ENCODE measurements around the gene COG5. TPM values are rescaled to one million over a fixed set of nuclear protein-coding genes. Genes with fewer than 3 reads are reported as not detected.

Gene COG5
- total and polyA plus RNA-seq, 9 of the 15 experiments (the other 6 are each of a cell fraction or from before 2014, with no cell fraction given) = 15.3 to 75.1 (median 56.4) TPM

DNA sequence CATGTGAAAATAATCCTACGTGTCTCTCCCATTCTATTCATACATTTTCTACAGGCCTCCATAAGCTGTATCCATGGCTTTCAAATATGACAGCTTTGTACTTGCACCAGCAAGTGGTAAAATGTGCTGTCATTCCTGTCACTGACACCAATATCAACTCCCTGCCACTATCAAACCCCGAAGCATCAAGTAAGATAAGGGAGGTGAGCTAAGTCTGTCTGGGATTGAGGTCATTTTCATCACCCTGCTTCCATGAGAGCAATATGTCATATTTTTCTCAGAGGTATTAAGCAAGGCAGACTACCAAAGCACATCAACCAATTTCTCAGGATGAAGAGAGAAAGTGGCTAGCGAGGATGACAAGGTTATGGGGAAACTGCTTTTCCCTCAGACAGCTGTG, 82.8 kb downstream of the COG5 start (continued):
- TF ChIP-seq ATF6 (CRISPR knock-in tag; IDR thresholded peaks at IDR 0.05) = no peak
- TF ChIP-seq BHLHE40 (IDR thresholded peaks at IDR 0.05; ENCODE audit: low read length) = no peak
- no peak for TF ChIP-seq GATAD2B (IDR thresholded peaks at IDR 0.05; ENCODE audit: borderline replicate concordance)
- no peak for TF ChIP-seq CREB3L1 (IDR thresholded peaks at IDR 0.05; ENCODE audit: borderline replicate concordance, low read depth)
- no peak for TF ChIP-seq ATF1 (CRISPR knock-in tag; IDR thresholded peaks at IDR 0.05)
- no peak for TF ChIP-seq ATF1 (tag; IDR thresholded peaks at IDR 0.05)
- TF ChIP-seq DPF2 (IDR thresholded peaks at IDR 0.05) = peak; percentile 63
- no peak for TF ChIP-seq KAT7 (CRISPR knock-in tag; IDR thresholded peaks at IDR 0.05; ENCODE audit: borderline replicate concordance)
- TF ChIP-seq, protein P1, sequence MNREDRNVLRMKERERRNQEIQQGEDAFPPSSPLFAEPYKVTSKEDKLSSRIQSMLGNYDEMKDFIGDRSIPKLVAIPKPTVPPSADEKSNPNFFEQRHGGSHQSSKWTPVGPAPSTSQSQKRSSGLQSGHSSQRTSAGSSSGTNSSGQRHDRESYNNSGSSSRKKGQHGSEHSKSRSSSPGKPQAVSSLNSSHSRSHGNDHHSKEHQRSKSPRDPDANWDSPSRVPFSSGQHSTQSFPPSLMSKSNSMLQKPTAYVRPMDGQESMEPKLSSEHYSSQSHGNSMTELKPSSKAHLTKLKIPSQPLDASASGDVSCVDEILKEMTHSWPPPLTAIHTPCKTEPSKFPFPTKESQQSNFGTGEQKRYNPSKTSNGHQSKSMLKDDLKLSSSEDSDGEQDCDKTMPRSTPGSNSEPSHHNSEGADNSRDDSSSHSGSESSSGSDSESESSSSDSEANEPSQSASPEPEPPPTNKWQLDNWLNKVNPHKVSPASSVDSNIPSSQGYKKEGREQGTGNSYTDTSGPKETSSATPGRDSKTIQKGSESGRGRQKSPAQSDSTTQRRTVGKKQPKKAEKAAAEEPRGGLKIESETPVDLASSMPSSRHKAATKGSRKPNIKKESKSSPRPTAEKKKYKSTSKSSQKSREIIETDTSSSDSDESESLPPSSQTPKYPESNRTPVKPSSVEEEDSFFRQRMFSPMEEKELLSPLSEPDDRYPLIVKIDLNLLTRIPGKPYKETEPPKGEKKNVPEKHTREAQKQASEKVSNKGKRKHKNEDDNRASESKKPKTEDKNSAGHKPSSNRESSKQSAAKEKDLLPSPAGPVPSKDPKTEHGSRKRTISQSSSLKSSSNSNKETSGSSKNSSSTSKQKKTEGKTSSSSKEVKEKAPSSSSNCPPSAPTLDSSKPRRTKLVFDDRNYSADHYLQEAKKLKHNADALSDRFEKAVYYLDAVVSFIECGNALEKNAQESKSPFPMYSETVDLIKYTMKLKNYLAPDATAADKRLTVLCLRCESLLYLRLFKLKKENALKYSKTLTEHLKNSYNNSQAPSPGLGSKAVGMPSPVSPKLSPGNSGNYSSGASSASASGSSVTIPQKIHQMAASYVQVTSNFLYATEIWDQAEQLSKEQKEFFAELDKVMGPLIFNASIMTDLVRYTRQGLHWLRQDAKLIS (CRISPR knock-in tag; IDR thresholded peaks at IDR 0.05) = no peak
- TF ChIP-seq, protein P2, sequence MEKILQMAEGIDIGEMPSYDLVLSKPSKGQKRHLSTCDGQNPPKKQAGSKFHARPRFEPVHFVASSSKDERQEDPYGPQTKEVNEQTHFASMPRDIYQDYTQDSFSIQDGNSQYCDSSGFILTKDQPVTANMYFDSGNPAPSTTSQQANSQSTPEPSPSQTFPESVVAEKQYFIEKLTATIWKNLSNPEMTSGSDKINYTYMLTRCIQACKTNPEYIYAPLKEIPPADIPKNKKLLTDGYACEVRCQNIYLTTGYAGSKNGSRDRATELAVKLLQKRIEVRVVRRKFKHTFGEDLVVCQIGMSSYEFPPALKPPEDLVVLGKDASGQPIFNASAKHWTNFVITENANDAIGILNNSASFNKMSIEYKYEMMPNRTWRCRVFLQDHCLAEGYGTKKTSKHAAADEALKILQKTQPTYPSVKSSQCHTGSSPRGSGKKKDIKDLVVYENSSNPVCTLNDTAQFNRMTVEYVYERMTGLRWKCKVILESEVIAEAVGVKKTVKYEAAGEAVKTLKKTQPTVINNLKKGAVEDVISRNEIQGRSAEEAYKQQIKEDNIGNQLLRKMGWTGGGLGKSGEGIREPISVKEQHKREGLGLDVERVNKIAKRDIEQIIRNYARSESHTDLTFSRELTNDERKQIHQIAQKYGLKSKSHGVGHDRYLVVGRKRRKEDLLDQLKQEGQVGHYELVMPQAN (IDR thresholded peaks at IDR 0.05; ENCODE audit: borderline replicate concordance) = no peak
- TF ChIP-seq TAF7 (tag; IDR thresholded peaks at IDR 0.05) = no peak
- TF ChIP-seq ZNF12 (CRISPR knock-in tag; IDR thresholded peaks at IDR 0.05) = no peak
- no peak for TF ChIP-seq ETV6 (IDR thresholded peaks at IDR 0.05; ENCODE audit: borderline replicate concordance in 1 of 2, low read depth in 2 of 2, low read length in 1 of 2)
- no peak for TF ChIP-seq ETV6 (CRISPR knock-in tag; IDR thresholded peaks at IDR 0.05; ENCODE audit: borderline replicate concordance)
- TF ChIP-seq ZNF778 (CRISPR knock-in tag; IDR thresholded peaks at IDR 0.05) = no peak
- TF ChIP-seq ZC3H4 (CRISPR knock-in tag; IDR thresholded peaks at IDR 0.05; ENCODE audit: borderline replicate concordance) = no peak
- TF ChIP-seq ZNF589 (CRISPR knock-in tag; IDR thresholded peaks at IDR 0.05; ENCODE audit: low read depth) = peak; percentile 36; the same call in 1 of the 2 replicates
